Measurements from ENCODE around the gene C2CD4D.

DNA sequence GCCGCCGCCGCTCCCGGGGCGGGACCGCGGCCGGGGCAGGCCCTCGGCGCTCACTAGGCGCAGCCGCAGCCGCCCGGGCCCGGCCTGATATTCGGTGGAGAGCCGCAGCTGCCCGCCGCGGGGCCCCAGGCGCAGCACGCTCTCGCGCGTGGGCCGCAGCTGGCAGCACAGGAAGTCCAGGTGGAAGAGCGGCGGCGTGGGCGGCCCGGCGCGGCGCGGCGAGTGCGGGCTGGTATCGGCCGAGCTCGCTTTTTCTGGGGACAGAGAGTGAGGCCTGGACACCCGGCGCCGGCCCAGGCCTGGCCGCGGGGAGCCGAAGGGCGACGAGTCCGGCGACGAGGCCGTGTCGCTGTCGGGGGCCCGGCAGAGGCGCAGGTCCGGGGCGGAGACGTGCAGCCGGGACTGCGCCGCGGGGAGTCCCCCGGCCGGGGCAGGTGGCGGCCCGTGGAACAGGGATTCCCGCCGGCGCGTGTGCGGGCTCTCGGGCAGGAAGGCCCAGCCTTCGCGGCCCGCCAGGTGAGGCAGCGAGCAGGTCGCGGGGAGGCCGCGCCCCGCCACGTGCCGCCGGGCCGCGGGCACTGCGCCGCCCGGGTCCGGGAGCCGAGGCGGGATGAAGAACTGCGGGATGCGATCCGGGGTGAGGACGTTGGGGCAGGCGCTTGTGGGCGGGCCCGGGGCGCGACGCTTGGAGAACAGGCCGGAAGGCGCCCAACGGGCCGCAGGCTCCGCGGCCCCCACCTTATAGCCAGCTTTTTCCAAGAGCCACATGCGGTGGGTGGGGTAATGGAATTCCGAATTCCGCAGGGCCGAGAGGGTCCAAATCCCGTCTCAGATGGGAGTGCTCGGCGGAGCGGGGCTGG lies 1.2 kb downstream of the C2CD4D start:
- TF ChIP-seq CTCF (IDR thresholded peaks at IDR 0.05; ENCODE audit: insufficient read depth, low read length, poor library complexity, severe bottlenecking) = no peak
- TF ChIP-seq EZH2phosphoT487 (conservative IDR thresholded peaks at IDR 0.05; ENCODE audit: low read length) = 0 out of 2 replicates have a peak, but pooled peaks have one; percentile 72

Data from SU-DHL-6 (cell line).